NCI-H2227 treated with DMSO at 0.1 percent for 48 hours (cell line): ENCODE data around the gene FAIM2.

Experiments
- DNase-seq: peaks from one replicate; lab custom pipeline; 2025; lab: John Stamatoyannopoulos, UW

Gene FAIM2

GRCh38 chr12:49824416-49824815 lies 79.3 kb downstream of the FAIM2 start:
- no peak for DNase-seq

DNA sequence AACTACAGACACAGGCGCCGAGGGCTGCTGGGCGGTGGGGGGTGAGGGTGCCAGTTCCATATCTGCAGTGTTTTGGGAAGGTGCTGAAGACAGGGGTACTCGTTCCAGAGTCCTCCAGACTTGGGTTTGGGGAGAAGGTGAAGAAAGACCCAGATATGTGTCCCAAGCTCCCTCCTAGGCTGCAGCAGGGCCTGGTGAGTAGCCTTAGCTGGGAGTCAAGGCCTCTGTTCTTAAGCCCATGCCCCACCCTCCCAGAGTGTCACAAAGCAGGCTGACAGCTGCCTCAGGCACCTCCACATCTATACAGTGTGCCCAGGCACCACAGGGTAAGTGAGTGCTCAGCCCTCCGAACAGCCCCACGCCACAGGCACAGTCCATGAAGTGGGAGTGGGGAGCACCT lies 79.7 kb downstream of the FAIM2 start:
- DNase-seq = no peak

GRCh38 chr12:49823350-49823749 lies 80.3 kb downstream of the FAIM2 start:
- no peak for DNase-seq

DNA sequence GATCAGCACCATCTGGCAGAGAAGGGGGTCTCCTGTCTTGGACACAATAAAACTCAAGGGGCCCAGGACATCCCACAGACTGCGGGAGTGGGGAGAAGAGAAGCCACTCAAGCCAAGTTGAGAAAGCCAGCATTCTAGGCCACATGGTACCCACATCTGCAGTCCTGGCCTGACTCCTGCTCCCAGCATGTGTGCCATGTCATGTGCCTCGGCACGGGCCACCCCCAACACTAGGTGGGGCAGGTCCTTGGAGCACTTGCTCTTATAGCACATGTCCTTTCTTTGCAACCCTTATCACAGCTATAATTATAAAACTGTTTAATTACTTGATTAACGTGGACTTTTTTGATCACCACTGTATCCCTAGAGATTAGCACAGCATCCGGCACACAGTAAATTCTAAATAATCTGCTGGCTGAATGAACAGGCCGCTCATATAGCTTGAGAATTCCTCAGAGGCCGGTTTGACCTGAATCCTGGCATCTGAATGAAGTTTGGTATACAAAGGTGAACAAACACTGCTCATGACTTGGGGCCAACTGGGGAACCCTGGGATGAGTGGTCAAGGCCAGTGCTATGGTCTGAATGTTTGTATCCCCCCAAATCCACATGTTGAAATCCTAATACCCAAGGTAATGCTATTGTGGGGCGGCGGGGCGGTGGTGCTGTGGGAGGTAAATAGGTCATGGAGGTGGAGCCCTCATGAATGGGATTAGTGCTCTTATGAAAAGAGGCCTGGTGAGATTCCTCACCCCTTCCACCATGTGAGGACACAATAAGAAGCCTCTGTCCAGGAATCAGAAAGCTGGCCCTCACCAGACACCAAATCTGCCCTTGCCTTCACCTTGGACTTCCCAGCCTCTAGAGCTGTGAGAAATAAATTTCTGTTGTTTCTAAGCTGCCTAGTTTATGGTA lies 82.1 kb downstream of the FAIM2 start:
- DNase-seq = no peak

DNA sequence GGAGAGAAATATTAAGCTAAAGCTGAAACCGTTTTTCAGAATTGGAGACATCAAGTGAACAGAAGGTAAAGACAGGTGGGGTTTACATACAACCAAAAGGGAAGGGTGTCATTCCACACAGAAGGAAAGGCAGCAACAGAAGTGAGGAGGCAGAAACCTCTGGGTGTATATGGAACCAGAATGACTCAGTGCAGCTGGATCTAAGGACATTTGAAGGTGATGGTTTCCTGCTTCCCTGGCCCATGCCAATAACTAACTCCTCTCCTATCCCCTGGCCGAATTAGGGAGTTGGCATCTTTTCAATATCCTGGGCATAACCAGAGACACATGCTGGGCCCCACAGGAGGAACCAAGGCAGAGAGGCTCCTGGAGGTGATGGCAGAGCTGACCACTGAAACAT lies 83.9 kb downstream of the FAIM2 start:
- DNase-seq = no peak

DNA sequence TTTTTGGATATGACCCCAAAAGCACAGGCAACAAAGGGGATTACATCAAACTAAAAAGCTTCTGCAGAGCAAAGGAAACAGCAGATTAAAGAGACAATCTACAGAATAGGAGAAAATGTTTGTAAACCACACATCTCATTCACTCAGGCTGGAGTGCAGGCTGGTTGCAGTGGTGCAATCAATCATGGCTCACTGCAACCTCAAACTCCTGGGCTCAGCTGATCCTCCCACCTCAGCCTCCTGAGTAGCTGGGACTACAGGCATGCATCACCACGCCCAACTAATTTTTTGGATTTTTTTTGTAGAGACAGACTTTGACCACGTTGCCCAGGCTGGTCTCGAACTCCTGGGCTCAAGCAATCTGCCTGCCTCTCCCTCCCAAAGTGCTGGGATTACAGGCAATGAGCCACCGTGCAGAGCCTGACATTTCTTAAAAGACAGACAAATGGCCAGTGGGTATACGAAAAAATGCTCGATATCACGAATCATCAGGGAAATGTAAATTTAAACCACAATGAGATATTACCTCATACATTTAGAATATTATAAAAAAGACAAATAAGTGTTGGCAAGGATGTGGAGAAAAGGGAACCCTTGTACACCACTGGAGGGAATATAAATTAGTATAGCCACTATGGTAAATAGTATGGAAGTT lies 85.3 kb downstream of the FAIM2 start:
- no peak for DNase-seq
